PC-3 (cell line): Measurements from ENCODE around the gene CCL20. TPM values are rescaled to one million over a fixed set of nuclear protein-coding genes. Genes with fewer than 3 reads are reported as not detected.
"Not testable (repeated sequence)": the region's sequence is repeated elsewhere in the genome, so short reads cannot be mapped to it uniquely, and the experiment has no call there.

Experiments used
- ATAC-seq: fragments of 200-7000 bp; cut with Tn5 transposase; 2 replicates; pipeline ENCODE4 v1.9.1; 2020; ENCODE audit warnings: mild to moderate bottlenecking, moderate library complexity
- BruUV-seq: library from RNA; stranded (reverse); fragments of 400-500 nt; replicated peaks from 2 replicates; lab custom pipeline; 2021; lab: Mats Ljungman, UMichigan
- CTCF ChIA-PET: fragments of 300-600 bp; sonication (Branson Sonifier 250); formaldehyde crosslinking; loops from one replicate; lab custom pipeline; 2022; ENCODE audit warnings: antibody characterized with exemption; lab: Charles Lee
- POLR2A ChIA-PET: fragments of 300-600 bp; sonication (Branson Sonifier 250); formaldehyde crosslinking; loops from one replicate; lab custom pipeline; 2022; ENCODE audit warnings: antibody characterized with exemption; ENCODE audit not compliant: unreplicated experiment; lab: Charles Lee
- DNase-seq: peaks from one replicate; pipeline ENCODE4 v3.0.0-alpha.2; 2015
- H2AFZ ChIP-seq: fragments of 300-600 bp; sonication (generic); 2 replicates; pipeline ENCODE4 v1.6.0; 2016; ENCODE audit warnings: antibody characterized with exemption, low read length
- H3F3A ChIP-seq: fragments of 300-600 bp; sonication (generic); one replicate; pipeline ENCODE4 v1.6.0; 2017; ENCODE audit warnings: antibody characterized with exemption, low read length, control low read depth, mild to moderate bottlenecking; ENCODE audit not compliant: unreplicated experiment
- H3K27ac ChIP-seq: fragments of 300-600 bp; sonication (generic); 2 replicates; pipeline ENCODE4 v1.5.1; 2016; ENCODE audit warnings: mild to moderate bottlenecking, low read length
- H3K27me3 ChIP-seq: fragments of 300-600 bp; sonication (generic); 2 replicates; pipeline ENCODE4 v1.6.1; 2016; ENCODE audit warnings: low read length, mixed read lengths
- H3K36me3 ChIP-seq: fragments of 300-600 bp; sonication (generic); 2 replicates; pipeline ENCODE4 v1.6.1; 2016; ENCODE audit warnings: low read depth, mixed run types, low read length, mixed read lengths
- H3K4me1 ChIP-seq: fragments of 300-600 bp; sonication (generic); 2 replicates; pipeline ENCODE4 v1.5.1; 2016; ENCODE audit warnings: low read length; ENCODE audit not compliant: insufficient read depth
- H3K4me2 ChIP-seq: fragments of 300-600 bp; sonication (generic); 2 replicates; pipeline ENCODE4 v1.6.0; 2016; ENCODE audit warnings: low read length
- H3K4me3 ChIP-seq: fragments of 300-600 bp; sonication (generic); 2 replicates; pipeline ENCODE4 v1.5.1; 2016; ENCODE audit warnings: mild to moderate bottlenecking, low read length, mixed read lengths
- H3K79me2 ChIP-seq: fragments of 300-600 bp; sonication (generic); 2 replicates; pipeline ENCODE4 v1.6.1; 2017; ENCODE audit warnings: low read length, mixed read lengths
- H3K9ac ChIP-seq: fragments of 300-600 bp; sonication (generic); 2 replicates; pipeline ENCODE4 v1.6.0; 2016; ENCODE audit warnings: mild to moderate bottlenecking, low read length
- H3K9me2 ChIP-seq: fragments of 300-600 bp; sonication (generic); replicated peaks from 2 replicates; pipeline ENCODE4 v1.6.1; 2016; ENCODE audit warnings: mixed run types, low read length, mixed read lengths
- H3K9me3 ChIP-seq: fragments of 300-600 bp; sonication (generic); 2 replicates; pipeline ENCODE4 v1.6.1; 2016; ENCODE audit warnings: low read length, mixed read lengths
- H4K20me1 ChIP-seq: fragments of 300-600 bp; sonication (generic); 2 replicates; pipeline ENCODE4 v1.6.1; 2016; ENCODE audit warnings: low read length, mixed read lengths
- EZH2 ChIP-seq: fragments of 300-600 bp; sonication (generic); IDR thresholded peaks from one replicate; pipeline ENCODE4 v1.6.1; 2017; ENCODE audit warnings: antibody characterized with exemption, mild to moderate bottlenecking, low read length; ENCODE audit not compliant: unreplicated experiment
- EZH2phosphoT487 ChIP-seq: fragments of 300-600 bp; sonication (generic); IDR thresholded peaks from 2 replicates; pipeline ENCODE4 v1.6.1; 2018; ENCODE audit warnings: mild to moderate bottlenecking, antibody characterized with exemption, low read length, borderline replicate concordance
- intact Hi-C: fragments of 100-400 bp; cut with micrococcal nuclease; formaldehyde crosslinking; loops from 2 replicates; pipeline ENCODE4 v1.9.0; 2023
- total RNA-seq: library from RNA; depleted of rRNA; stranded (reverse); fragments of >200 nt; gene quantifications from 2 replicates; pipeline ENCODE4 v1.2.3, GENCODE V29; 2014
- TF ChIP-seq, protein P1 (sequence below): fragments of 300-600 bp; sonication (generic); conservative IDR thresholded peaks from 2 replicates; pipeline ENCODE4 v1.5.1; 2017; ENCODE audit warnings: antibody characterized with exemption, low read depth, mild to moderate bottlenecking, low read length

The CCL20 gene
- total RNA-seq, 1 experiment from 2014 or later: 1.8 TPM

DNA sequence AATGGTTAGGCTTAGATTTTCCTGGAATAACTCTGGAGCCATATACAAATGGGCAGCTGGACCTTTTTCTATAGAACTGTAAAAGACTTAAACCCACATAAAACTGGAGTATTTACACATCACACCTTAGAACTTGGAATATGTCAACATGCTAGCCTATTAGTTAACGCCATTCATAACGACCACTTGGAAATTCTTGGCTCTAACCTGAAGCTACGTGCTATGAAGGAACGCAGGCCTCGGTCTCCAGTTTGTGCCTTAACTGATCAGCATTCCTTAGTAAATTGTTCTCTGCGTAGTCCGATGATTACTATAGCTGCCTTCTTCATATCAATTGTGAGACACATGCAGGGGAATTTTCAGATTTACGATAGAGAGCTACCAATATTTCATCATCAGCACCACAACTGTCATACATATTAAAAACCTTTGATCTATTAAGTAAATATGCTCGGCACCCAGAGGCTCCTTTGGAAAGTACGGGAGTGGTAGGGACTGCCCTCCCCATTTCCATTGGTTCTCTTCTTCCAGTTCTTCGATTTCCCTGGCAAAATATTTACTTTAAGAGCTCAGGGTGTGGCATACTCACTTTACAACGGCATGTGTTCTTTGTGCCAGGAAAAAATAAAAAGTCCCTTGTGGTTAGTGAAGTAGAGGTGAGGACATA is 17.5 kb upstream of the CCL20 start:
- Histone ChIP-seq H3K79me2 (no peaks in the 10 kb centered on the region), H3K9ac (no peak overlapping the region), H3K4me1 (peaks cover 15% of the 10 kb centered on the region), H3K27me3 (no peaks in the 10 kb centered on the region), H3K9me3 (no peaks in the 10 kb centered on the region), H3K27ac (peak overlapping the region; percentile 9; the same call in 1 of the 2 replicates), H3K36me3 (no peaks in the 10 kb centered on the region), H3K4me2 (peak overlapping the region; percentile 77), H3F3A (no peaks in the 10 kb centered on the region), H3K9me2 (no peaks in the 10 kb centered on the region), H2AFZ (peak overlapping the region; percentile 40; the same call in 1 of the 2 replicates), H3K4me3 (peak overlapping the region; percentile 2; the same call in 1 of the 2 replicates), H4K20me1 (no peaks in the 10 kb centered on the region)
- DNase-seq: peak; percentile 84
- TF ChIP-seq, protein P1, sequence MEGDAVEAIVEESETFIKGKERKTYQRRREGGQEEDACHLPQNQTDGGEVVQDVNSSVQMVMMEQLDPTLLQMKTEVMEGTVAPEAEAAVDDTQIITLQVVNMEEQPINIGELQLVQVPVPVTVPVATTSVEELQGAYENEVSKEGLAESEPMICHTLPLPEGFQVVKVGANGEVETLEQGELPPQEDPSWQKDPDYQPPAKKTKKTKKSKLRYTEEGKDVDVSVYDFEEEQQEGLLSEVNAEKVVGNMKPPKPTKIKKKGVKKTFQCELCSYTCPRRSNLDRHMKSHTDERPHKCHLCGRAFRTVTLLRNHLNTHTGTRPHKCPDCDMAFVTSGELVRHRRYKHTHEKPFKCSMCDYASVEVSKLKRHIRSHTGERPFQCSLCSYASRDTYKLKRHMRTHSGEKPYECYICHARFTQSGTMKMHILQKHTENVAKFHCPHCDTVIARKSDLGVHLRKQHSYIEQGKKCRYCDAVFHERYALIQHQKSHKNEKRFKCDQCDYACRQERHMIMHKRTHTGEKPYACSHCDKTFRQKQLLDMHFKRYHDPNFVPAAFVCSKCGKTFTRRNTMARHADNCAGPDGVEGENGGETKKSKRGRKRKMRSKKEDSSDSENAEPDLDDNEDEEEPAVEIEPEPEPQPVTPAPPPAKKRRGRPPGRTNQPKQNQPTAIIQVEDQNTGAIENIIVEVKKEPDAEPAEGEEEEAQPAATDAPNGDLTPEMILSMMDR: no peak
- TF ChIP-seq EZH2phosphoT487 (no peak), EZH2 (no peak)
- intact Hi-C loops: loop anchor here (1.0 to 2.0 kb wide), 2 partner anchors 22 to 67 kb away; no protein-coding TSS in a partner anchor
- CTCF ChIA-PET: interaction anchor here (1.3 kb wide), 1 partner anchor 66 kb away, joined by 7 read pairs; no protein-coding TSS in a partner anchor
- BruUV-seq: no TSS peak
- ATAC-seq: peak; percentile 91
- POLR2A ChIA-PET: no interaction called here

DNA sequence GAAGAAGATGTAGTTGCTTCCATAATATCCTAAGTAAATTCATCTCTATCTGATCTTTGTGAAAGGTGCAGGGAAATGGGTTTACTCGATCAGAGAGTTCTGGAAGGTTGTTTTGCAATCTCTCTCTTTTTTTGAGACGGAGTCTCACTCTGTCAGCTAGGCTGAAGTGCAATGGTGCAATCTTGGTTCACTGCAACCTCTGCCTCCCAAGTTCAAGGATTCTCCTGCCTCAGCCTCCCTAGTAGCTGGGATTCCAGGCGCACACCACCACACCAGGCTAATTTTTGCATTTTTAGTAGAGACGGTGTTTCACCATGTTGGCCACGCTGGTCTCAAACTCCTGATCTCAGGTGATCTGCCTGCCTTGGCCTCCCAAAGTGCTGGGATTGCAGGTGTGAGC is 16.9 kb upstream of the CCL20 start:
- peaks cover 15% of the 10 kb centered on the region for H3K4me1 ChIP-seq
- intact Hi-C loops: loop anchor here (1.0 to 2.0 kb wide), 2 partner anchors 22 to 66 kb away; no protein-coding TSS in a partner anchor
- H3F3A ChIP-seq, ATAC-seq, DNase-seq, H3K79me2 ChIP-seq, H3K9me2 ChIP-seq, H3K9ac ChIP-seq, H3K36me3 ChIP-seq, H3K9me3 ChIP-seq, BruUV-seq, POLR2A ChIA-PET, H3K27me3 ChIP-seq, H4K20me1 ChIP-seq: not testable (repeated sequence)
- peak overlapping the region; percentile 40; the same call in 1 of the 2 replicates for H2AFZ ChIP-seq
- H3K4me3 ChIP-seq: peak overlapping the region; percentile 2; the same call in 1 of the 2 replicates
- peak overlapping the region; percentile 77 for H3K4me2 ChIP-seq
- CTCF ChIA-PET: interaction anchor here (1.3 kb wide), 1 partner anchor 66 kb away, joined by 7 read pairs; no protein-coding TSS in a partner anchor
- peak overlapping the region; percentile 19 for H3K27ac ChIP-seq

DNA sequence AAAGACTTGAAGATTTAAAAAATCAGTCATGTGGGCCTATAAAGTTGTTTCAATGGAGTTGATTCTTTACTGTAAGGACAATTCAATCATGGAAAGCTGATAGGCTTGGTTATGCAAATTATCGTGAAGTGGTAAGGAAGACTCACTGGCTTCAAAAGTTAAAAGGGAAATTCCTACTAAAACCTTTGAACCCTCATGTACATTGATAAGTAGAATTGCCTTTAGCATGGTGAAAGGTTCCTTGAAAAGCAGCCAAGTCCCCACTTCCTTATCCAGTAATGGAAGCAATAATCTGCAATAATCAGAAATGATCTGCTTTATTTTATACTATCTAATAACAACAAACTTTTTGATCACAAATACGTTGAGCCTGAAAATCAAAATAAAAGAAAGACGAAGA is 14.4 kb upstream of the CCL20 start:
- no peak overlapping the region for H2AFZ ChIP-seq

More for the DNA sequence above, 14.4 kb upstream of the CCL20 start:
- no TSS peak for BruUV-seq
- Histone ChIP-seq H3K27ac (no peak overlapping the region), H4K20me1 (no peaks in the 10 kb centered on the region), H3K9me3 (no peaks in the 10 kb centered on the region), H3K36me3 (no peaks in the 10 kb centered on the region), H3K9me2 (no peaks in the 10 kb centered on the region), H3F3A (no peaks in the 10 kb centered on the region), H3K27me3 (no peaks in the 10 kb centered on the region), H3K4me2 (no peak overlapping the region), H3K79me2 (no peaks in the 10 kb centered on the region), H3K4me3 (no peak overlapping the region), H3K4me1 (peaks cover 15% of the 10 kb centered on the region), H3K9ac (no peak overlapping the region)
- TF ChIP-seq, protein P1: no peak
- TF ChIP-seq EZH2 (no peak), EZH2phosphoT487 (no peak)
- ChIA-PET CTCF (no interaction called here), POLR2A (no interaction called here)
- no peak for DNase-seq
- ATAC-seq: no peak
- intact Hi-C loops: no loop called here
